Measurements from ENCODE around the gene CTPS2.

GRCh38 chrX:16618422-16618821, 94.0 kb downstream of the CTPS2 start:
- no peak for TF ChIP-seq EP300 (IDR thresholded peaks at IDR 0.05)
- no peak for TF ChIP-seq CTCF (IDR thresholded peaks at IDR 0.05)

Data from stomach (tissue), 4 donors.